HPDE6-E6E7 (cell line): ENCODE data around the gene TAOK1.

Experiments
- DNase-seq: peaks from one replicate; pipeline ENCODE4 v3.0.0; 2011; ENCODE audit warnings: missing footprints; ENCODE audit errors: extremely low spot score

Gene TAOK1

GRCh38 chr17:29595107-29595942 is 205.2 kb downstream of the TAOK1 start:
- DNase-seq = no peak

GRCh38 chr17:29595943-29596774 is 206.0 kb downstream of the TAOK1 start:
- DNase-seq = no peak

GRCh38 chr17:29596811-29597210 is 206.6 kb downstream of the TAOK1 start:
- no peak for DNase-seq

- DNase-seq = no peak
Measured at GRCh38 chr17:29597361-29598172, 207.4 kb downstream of the TAOK1 start.
